ENCODE results near the gene BRD2.
A peak's percentile ranks its signal among the peaks of the same experiment; 100 is the strongest.

BRD2 gene

DNA sequence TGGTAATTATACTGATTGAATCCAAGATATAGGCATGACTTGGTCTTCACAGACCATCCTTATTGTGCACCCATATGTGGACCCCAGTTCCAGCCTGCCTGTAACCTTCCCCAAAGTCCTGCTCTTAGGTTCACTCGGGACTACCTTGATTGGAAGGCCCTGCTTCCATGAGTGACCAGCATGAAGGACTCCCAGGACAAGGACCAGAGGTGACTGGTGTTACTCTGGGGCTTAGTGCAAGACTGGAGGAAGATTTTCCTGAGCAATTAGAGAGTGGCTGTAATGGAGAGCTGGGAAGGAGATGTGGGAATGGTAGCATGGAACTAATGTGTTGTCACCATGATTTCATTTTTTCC is 15.1 kb downstream of the BRD2 start:
- DNase-seq (ENCODE audit: low read depth in 2 of 2) = no peak
- no peak overlapping the region for H3K4me3 ChIP-seq (replicated peaks in 1 of 2; ENCODE audit: low read depth in 2 of 2, low read length in 2 of 2)
- TF ChIP-seq, protein P1, sequence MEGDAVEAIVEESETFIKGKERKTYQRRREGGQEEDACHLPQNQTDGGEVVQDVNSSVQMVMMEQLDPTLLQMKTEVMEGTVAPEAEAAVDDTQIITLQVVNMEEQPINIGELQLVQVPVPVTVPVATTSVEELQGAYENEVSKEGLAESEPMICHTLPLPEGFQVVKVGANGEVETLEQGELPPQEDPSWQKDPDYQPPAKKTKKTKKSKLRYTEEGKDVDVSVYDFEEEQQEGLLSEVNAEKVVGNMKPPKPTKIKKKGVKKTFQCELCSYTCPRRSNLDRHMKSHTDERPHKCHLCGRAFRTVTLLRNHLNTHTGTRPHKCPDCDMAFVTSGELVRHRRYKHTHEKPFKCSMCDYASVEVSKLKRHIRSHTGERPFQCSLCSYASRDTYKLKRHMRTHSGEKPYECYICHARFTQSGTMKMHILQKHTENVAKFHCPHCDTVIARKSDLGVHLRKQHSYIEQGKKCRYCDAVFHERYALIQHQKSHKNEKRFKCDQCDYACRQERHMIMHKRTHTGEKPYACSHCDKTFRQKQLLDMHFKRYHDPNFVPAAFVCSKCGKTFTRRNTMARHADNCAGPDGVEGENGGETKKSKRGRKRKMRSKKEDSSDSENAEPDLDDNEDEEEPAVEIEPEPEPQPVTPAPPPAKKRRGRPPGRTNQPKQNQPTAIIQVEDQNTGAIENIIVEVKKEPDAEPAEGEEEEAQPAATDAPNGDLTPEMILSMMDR (IDR thresholded peaks at IDR 0.05; ENCODE audit: low read depth, low read length) = no peak

DNA sequence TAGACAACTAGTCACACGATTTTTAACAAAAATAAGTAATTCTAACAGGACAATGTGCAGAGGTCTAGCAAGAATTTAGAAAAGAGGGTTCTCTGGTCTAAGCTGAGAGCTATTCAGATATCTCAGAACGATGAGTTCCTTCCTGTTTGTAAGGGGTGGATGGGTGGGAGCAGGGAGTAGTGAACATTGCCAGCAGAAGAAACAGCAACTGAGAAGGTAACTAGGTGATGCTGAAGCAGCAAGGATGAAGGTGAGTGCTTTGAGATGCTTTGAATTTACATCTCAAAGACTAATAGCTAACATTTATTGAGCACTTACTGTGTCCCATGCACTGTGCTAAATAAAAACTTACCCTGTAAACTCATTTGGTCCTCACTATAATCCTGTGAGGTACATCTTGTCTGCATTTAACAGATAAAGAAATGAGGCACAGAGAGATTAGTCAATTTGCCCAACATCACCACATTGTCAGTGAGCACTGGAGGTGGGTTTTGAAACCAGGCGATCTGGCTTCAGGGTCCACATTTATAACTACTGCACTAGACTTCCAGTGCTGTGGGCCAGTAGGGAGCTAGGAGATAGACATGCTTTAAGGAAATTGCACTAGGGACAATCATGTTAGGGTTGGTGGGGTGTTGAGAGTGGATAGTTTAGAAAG is 15.7 kb downstream of the BRD2 start:
- no peak overlapping the region for H3K4me3 ChIP-seq (replicated peaks in 1 of 2; ENCODE audit: low read depth in 2 of 2, low read length in 2 of 2)
- TF ChIP-seq, protein P1 (IDR thresholded peaks at IDR 0.05; ENCODE audit: low read depth, low read length) = no peak
- peak in 1 of 2 donors; percentile 18 for DNase-seq (ENCODE audit: low read depth in 2 of 2)

DNA sequence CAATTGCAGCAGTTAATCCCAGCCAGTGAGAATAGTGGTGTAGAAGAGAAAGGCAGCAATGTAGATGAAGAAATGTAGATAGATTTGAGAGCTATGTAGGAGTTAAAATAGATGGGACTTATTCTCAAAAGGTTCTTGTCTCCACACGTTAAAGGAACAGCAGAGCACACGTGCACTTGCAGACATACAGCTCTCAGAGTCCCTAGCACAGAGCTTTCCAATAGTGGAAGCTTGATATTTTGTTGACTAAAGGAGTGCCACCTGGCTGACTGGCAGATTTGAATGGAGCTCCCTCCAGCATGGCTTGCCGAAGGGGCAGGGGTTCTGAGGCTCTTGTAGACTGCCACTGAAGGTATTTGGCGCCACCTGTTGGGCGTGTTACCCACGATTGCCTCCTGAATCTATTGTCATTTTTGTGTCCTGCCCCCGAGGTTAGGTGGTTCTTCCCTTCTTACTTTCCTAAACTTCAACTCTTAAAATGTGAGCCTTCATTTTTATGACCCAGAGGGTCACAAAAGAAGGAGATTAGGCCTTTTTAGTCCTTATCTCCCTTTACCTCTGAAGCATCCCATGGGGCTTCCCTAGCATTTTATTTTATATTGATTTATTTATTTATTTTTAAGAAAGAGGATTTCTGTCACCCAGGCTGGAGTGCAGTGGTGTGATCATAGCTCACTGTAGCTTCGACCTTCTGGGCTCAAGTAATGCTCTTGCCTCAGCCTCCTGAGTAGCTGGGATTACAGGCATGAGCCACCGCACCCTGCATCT is 16.4 kb downstream of the BRD2 start:
- no peak overlapping the region for H3K4me3 ChIP-seq (replicated peaks in 1 of 2; ENCODE audit: low read depth in 2 of 2, low read length in 2 of 2)
- TF ChIP-seq, protein P1 (IDR thresholded peaks at IDR 0.05; ENCODE audit: low read depth, low read length) = peak; percentile 90
- DNase-seq (ENCODE audit: low read depth in 2 of 2) = peak; percentile 89

DNA sequence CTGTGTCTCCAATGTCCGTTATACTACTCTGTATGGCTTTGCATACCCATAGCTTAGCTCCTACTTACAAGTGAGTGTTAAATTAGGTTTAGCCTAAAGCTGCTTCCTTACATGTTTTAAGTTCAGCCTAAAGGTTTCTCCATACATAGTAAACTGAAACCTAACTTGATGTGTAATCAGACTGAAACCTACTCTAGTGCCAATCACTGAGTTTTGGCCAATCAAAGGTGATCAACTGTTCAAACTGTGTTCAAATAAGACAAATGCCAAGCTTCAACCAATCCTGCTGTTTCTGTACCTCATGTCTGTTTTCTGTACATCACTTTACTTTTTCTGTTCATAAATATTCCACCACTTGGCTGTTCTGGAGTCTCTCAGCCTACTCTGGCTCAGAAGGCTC is 21.0 kb downstream of the BRD2 start:
- TF ChIP-seq, protein P1 (IDR thresholded peaks at IDR 0.05; ENCODE audit: low read depth, low read length) = no peak
- no peak for DNase-seq (ENCODE audit: low read depth in 2 of 2)
- no peak overlapping the region for H3K4me3 ChIP-seq (replicated peaks in 1 of 2; ENCODE audit: low read depth in 2 of 2, low read length in 2 of 2)

DNA sequence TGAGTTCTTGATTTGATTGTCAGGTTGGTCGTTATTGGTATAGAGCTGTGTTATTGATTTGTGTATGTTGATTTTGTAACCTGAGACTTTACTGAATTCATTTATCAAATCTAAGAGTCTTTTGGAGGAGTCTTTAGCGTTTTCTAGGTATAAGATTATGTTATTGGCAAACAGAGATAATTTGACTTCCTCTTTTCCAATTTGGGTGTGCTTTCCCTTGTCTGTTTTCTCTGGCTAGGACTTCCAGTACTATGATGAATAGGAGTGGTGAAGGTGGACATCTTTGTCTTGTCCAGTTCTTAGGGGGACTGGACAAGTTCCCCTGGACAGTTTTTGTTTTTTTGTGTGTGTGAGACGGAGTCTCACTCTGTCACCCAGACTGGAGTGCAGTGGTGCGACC is 23.6 kb downstream of the BRD2 start:
- no peak for DNase-seq (ENCODE audit: low read depth in 2 of 2)
- TF ChIP-seq, protein P1 (IDR thresholded peaks at IDR 0.05; ENCODE audit: low read depth, low read length) = no peak
- no peak overlapping the region for H3K4me3 ChIP-seq (replicated peaks in 1 of 2; ENCODE audit: low read depth in 2 of 2, low read length in 2 of 2)

DNA sequence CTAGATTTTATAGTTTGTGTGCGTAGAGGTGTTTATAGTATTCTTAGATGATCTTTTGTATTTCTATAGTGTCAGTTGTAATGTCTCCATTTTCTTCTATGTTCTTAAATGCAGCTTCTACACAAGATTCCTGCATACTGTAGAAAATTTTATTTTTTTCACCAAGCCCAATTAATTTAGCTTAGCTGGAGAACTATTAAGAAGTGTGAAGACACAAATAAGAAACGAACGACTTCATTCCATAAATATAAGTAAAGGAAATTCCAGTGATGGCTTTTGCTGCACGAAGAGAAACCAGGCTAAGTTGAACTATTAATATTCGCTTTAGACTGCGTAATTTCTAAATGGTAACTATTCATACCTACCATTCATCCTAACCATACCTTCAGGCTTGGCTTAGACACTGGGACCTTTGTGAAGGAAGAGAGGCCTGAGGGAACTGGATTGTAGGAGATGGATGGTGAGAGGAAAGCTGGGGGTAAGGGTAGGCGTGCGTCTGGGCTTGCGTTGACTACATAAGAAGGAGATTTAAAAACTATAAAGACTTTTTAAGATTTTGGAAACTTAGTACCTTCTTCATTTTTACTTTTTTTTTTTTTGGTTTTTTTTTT is 25.1 kb downstream of the BRD2 start:
- TF ChIP-seq, protein P1 (IDR thresholded peaks at IDR 0.05; ENCODE audit: low read depth, low read length) = no peak
- no peak for DNase-seq (ENCODE audit: low read depth in 2 of 2)
- no peak overlapping the region for H3K4me3 ChIP-seq (replicated peaks in 1 of 2; ENCODE audit: low read depth in 2 of 2, low read length in 2 of 2)
